GM18951 (cell line): Measurements from ENCODE around the gene SLC35B3.
"Not testable (repeated sequence)": the region's sequence is repeated elsewhere in the genome, so short reads cannot be mapped to it uniquely, and the experiment has no call there.

ENCODE experiments used
- POLR2A ChIP-seq: IDR thresholded peaks from 4 replicates; pipeline ENCODE4 v1.6.1; 2011; ENCODE audit warnings: mild to moderate bottlenecking; ENCODE audit not compliant: insufficient read length, insufficient read depth; ENCODE audit errors: extremely low read depth
- in situ Hi-C: fragments of 300-500 bp; cut with MboI; formaldehyde crosslinking; loops from one replicate; pipeline ENCODE4 v1.12.0; 2022; ENCODE audit warnings: low sequenced_read_pairs, mixed read lengths, inconsistent platforms; ENCODE audit not compliant: unreplicated experiment

The SLC35B3 gene

GRCh38 chr6:8436966-8437365 lies 1.6 kb upstream of the SLC35B3 start:
- in situ Hi-C loops = no loop called here

GRCh38 chr6:8435845-8436168 lies 462 bp upstream of the SLC35B3 start:
- TF ChIP-seq POLR2A = no peak
- in situ Hi-C loops = no loop called here

More at GRCh38 chr6:8436966-8437365, 1.6 kb upstream of the SLC35B3 start:
- no peak for TF ChIP-seq POLR2A

GRCh38 chr6:8434727-8435092 lies 635 bp downstream of the SLC35B3 start:
- in situ Hi-C loops = no loop called here
- no peak for TF ChIP-seq POLR2A

GRCh38 chr6:8432614-8433013 lies 2.7 kb downstream of the SLC35B3 start:
- in situ Hi-C loops = no loop called here
- TF ChIP-seq POLR2A = no peak

- no peak for TF ChIP-seq POLR2A
- in situ Hi-C loops = no loop called here
Observed at GRCh38 chr6:8429821-8430220, 5.5 kb downstream of the SLC35B3 start.

- in situ Hi-C loops = not testable (repeated sequence)
Observed at GRCh38 chr6:8426544-8426943, 8.8 kb downstream of the SLC35B3 start.

- in situ Hi-C loops = no loop called here
- no peak for TF ChIP-seq POLR2A
Observed at GRCh38 chr6:8420031-8420588, 15.2 kb downstream of the SLC35B3 start.

- in situ Hi-C loops = no loop called here
- no peak for TF ChIP-seq POLR2A
Observed at GRCh38 chr6:8415913-8416312, 19.4 kb downstream of the SLC35B3 start.

- in situ Hi-C loops = no loop called here
- TF ChIP-seq POLR2A = no peak
Observed at GRCh38 chr6:8415280-8415679, 20.1 kb downstream of the SLC35B3 start.

GRCh38 chr6:8414844-8415243 lies 20.5 kb downstream of the SLC35B3 start:
- no peak for TF ChIP-seq POLR2A
- in situ Hi-C loops = no loop called here

- in situ Hi-C loops = not testable (repeated sequence)
Observed at GRCh38 chr6:8405946-8406345, 29.4 kb downstream of the SLC35B3 start.

GRCh38 chr6:8402546-8402945 lies 32.8 kb downstream of the SLC35B3 start:
- in situ Hi-C loops = no loop called here
- TF ChIP-seq POLR2A = no peak

GRCh38 chr6:8400663-8401062 lies 34.7 kb downstream of the SLC35B3 start:
- in situ Hi-C loops = no loop called here
- TF ChIP-seq POLR2A = no peak

- no peak for TF ChIP-seq POLR2A
- in situ Hi-C loops = no loop called here
Observed at GRCh38 chr6:8392569-8392968, 42.8 kb downstream of the SLC35B3 start.

- in situ Hi-C loops = no loop called here
- TF ChIP-seq POLR2A = no peak
Observed at GRCh38 chr6:8391934-8392333, 43.4 kb downstream of the SLC35B3 start.

- TF ChIP-seq POLR2A = no peak
- in situ Hi-C loops = no loop called here
Observed at GRCh38 chr6:8389036-8389818, 46.1 kb downstream of the SLC35B3 start.
